ENCODE results near the gene LRIG2. TPM values are rescaled to one million over a fixed set of nuclear protein-coding genes. Genes with fewer than 3 reads are reported as not detected.

The LRIG2 gene
- total and polyA plus RNA-seq, 11 donors = 3.5 to 13.1 (median 8.5) TPM

DNA sequence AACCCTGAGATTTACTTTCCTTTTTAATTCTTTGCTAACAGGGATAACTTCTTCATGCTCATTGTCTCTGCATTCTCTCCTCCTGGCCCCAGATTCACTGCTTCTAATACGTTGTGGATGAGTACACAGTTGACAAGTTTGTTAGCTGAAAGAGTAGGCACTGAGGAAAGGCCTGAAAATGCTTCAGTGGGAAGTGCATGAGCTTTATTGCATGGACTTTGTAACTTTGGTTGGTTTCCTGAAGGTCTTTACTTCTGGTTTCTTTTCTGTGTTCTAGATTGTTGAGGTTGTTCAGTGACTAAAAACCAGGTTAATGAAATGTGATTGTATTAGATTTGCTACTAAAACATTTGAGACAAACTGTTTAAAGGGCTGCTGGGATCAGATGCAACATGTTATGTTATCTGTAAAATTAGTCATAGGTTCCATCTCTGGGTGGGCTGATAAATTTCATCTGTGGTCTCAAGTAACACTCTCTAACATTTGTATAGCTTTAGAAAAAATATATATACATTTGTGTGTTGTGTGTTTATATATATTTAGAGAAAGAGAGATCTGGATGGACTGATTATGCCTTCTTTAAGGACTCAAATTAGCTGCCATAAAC is 19.1 kb downstream of the LRIG2 start:
- DNase-seq = no peak
- Histone ChIP-seq H3K4me3 (no peak overlapping the region), H3K36me3 (peaks cover 0 to 60% (median 52%) of the 10 kb centered on the region in 9 donors), H3K9me3 (no peaks in the 10 kb centered on the region), H3K4me1 (peaks cover 0 to 48% (median 15%) of the 10 kb centered on the region in 12 donors), H3K27me3 (no peaks in the 10 kb centered on the region), H3K27ac (no peak overlapping the region)
- TF ChIP-seq POLR2A (IDR thresholded peaks at IDR 0.05) = no peak
- no peak for TF ChIP-seq CTCF (IDR thresholded peaks at IDR 0.05)
- no peak for ATAC-seq
- 45 to 67% (median 53%) methylated on average over 1 of the region's 1 CpG for WGBS, 4 donors
- intact Hi-C loops (cut with DNase I) = no loop called here

DNA sequence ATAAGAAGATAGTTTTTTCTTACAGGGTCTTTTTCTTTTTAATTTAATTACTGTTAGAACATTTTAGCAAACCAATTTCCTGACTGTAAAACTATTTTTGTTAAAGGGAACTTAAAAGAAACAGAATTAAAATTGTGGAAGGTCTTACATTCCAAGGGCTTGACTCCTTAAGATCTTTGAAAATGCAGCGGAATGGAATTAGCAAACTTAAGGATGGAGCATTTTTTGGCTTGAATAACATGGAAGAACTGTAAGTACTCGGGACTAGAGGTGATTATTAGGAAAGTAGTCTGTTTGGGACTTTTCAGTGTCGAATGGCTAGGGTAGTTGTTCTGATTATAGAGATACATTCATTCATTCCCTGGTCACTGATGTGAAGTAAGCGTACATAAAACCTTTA is 21.5 kb downstream of the LRIG2 start:
- DNase-seq (no peak), ATAC-seq (no peak)
- peaks cover 0 to 84% (median 76%) of the 10 kb centered on the region in 9 donors for H3K36me3 ChIP-seq
- 92 to 98% (median 95%) methylated on average over 4 of the region's 4 CpGs for WGBS, 4 donors
- H3K27ac ChIP-seq = no peak overlapping the region
- H3K9me3 ChIP-seq = no peaks in the 10 kb centered on the region
- TF ChIP-seq POLR2A (IDR thresholded peaks at IDR 0.05) (no peak), CTCF (IDR thresholded peaks at IDR 0.05) (no peak)
- no peaks in the 10 kb centered on the region for H3K27me3 ChIP-seq
- H3K4me3 ChIP-seq = no peak overlapping the region
- intact Hi-C loops (cut with DNase I) = no loop called here
- H3K4me1 ChIP-seq = peaks cover 0 to 41% (median 15%) of the 10 kb centered on the region in 12 donors

DNA sequence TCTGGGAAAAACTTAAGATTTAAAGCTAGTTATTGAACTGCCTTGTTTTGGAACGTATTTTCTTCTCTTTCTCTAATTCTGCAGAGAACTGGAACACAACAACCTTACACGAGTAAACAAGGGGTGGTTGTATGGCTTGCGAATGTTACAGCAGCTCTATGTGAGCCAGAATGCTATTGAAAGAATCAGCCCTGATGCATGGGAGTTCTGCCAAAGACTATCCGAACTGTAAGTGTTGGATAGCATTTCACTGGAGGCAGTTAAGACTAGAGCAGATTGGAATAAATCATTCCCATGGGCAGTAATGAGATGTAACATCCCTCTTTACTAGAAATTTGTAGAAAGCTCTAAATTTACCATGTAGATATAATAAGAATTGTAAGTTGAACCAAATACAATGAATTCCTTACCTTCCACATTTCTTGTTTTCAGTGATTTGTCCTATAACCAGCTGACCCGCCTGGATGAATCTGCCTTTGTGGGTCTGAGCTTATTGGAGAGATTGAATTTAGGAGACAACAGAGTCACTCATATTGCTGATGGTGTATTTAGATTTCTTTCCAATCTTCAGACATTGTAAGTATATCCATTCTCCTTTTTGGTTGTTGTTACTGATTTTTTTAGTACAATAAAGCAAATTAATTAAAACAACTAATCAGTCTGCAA is 22.9 kb downstream of the LRIG2 start:
- 50 to 68% (median 58%) methylated on average over 5 of the region's 5 CpGs for WGBS, 4 donors
- Histone ChIP-seq H3K27ac (peak overlapping the region in 7 of 12 donors; percentile 9 to 57 (median 39)), H3K4me1 (peaks cover 0 to 37% (median 11%) of the 10 kb centered on the region in 12 donors), H3K9me3 (no peaks in the 10 kb centered on the region), H3K27me3 (no peaks in the 10 kb centered on the region), H3K4me3 (no peak overlapping the region), H3K36me3 (peaks cover 0 to 98% (median 90%) of the 10 kb centered on the region in 9 donors)
- TF ChIP-seq CTCF (IDR thresholded peaks at IDR 0.05) (no peak), POLR2A (IDR thresholded peaks at IDR 0.05) (no peak)
- intact Hi-C loops (cut with DNase I) = no loop called here
- peak in 1 of 5 donors; percentile 24 for DNase-seq
- peak; percentile 75 to 89 (median 80) for ATAC-seq

DNA sequence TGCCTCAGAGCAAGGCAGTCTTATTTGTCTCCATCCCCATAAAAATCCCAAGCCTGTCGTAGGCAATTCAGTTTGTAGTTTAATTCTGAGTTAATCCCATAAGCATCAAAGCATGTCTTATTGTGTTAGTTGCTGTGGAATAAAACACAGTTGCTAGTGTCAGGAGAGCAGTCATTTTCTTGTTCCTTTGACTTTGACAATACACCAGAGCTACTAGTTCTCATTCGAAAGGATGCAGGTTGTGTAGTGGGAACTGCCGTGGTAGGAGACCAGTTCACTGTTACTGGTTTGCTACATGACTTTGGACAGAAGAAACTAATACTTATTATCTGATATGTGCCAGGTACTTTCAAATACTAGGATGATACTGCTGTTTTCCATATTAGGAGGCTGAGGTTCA is 23.5 kb downstream of the LRIG2 start:
- peak overlapping the region in 3 of 12 donors; percentile 6 to 51 (median 39) for H3K27ac ChIP-seq
- intact Hi-C loops (cut with DNase I) = no loop called here

More for the DNA sequence above, 23.5 kb downstream of the LRIG2 start:
- Histone ChIP-seq H3K9me3 (no peaks in the 10 kb centered on the region), H3K4me1 (peaks cover 0 to 31% (median 11%) of the 10 kb centered on the region in 12 donors), H3K36me3 (peaks cover 0 to 98% (median 96%) of the 10 kb centered on the region in 9 donors), H3K27me3 (no peaks in the 10 kb centered on the region), H3K4me3 (no peak overlapping the region)
- DNase-seq = no peak
- ATAC-seq = no peak
- TF ChIP-seq CTCF (IDR thresholded peaks at IDR 0.05) = no peak
- no peak for TF ChIP-seq POLR2A (IDR thresholded peaks at IDR 0.05)
- WGBS, 4 donors = 86 to 98% (median 95%) methylated on average over 3 of the region's 3 CpGs

All from heart left ventricle (tissue), 16 donors.